ENCODE results near the gene CHSY3.

The CHSY3 gene

GRCh38 chr5:129904102-129904666 is at the start of gene CHSY3:
TSS of gene CHSY3 (plus strand) at chr5:129904465.
- DNase-seq (ENCODE audit: low read depth), result peak; percentile 32

GRCh38 chr5:129856325-129856724 is 47.9 kb upstream of the CHSY3 start:
- no peak for DNase-seq (ENCODE audit: low read depth)

GRCh38 chr5:129857116-129857515 is 47.1 kb upstream of the CHSY3 start:
- no peak for DNase-seq (ENCODE audit: low read depth)

- DNase-seq (ENCODE audit: low read depth), result no peak
Observed at GRCh38 chr5:129858131-129858675, 46.1 kb upstream of the CHSY3 start.

- DNase-seq (ENCODE audit: low read depth), result no peak
Observed at GRCh38 chr5:129884322-129884721, 19.9 kb upstream of the CHSY3 start.

- DNase-seq (ENCODE audit: low read depth), result no peak
Observed at GRCh38 chr5:129899454-129899853, 4.8 kb upstream of the CHSY3 start.

- DNase-seq (ENCODE audit: low read depth), result no peak
Observed at GRCh38 chr5:129902816-129903215, 1.4 kb upstream of the CHSY3 start.

GRCh38 chr5:129903466-129904101 is 681 bp upstream of the CHSY3 start:
- DNase-seq (ENCODE audit: low read depth), result no peak

- no peak for DNase-seq (ENCODE audit: low read depth)
Observed at GRCh38 chr5:129904667-129905472, 605 bp downstream of the CHSY3 start.

- DNase-seq (ENCODE audit: low read depth), result no peak
Observed at GRCh38 chr5:129905473-129906176, 1.4 kb downstream of the CHSY3 start.

GRCh38 chr5:129906177-129906887 is 2.1 kb downstream of the CHSY3 start:
- no peak for DNase-seq (ENCODE audit: low read depth)

- no peak for DNase-seq (ENCODE audit: low read depth)
Observed at GRCh38 chr5:129909225-129909624, 5.0 kb downstream of the CHSY3 start.

- no peak for DNase-seq (ENCODE audit: low read depth)
Observed at GRCh38 chr5:129912601-129913255, 8.5 kb downstream of the CHSY3 start.

- DNase-seq (ENCODE audit: low read depth), result no peak
Observed at GRCh38 chr5:129915415-129915814, 11.2 kb downstream of the CHSY3 start.

- DNase-seq (ENCODE audit: low read depth), result no peak
Observed at GRCh38 chr5:129917224-129917623, 13.0 kb downstream of the CHSY3 start.

- DNase-seq (ENCODE audit: low read depth), result no peak
Observed at GRCh38 chr5:129921204-129921603, 16.9 kb downstream of the CHSY3 start.

GRCh38 chr5:129930221-129930620 is 26.0 kb downstream of the CHSY3 start:
- no peak for DNase-seq (ENCODE audit: low read depth)

- no peak for DNase-seq (ENCODE audit: low read depth)
Observed at GRCh38 chr5:129935626-129936025, 31.4 kb downstream of the CHSY3 start.

- DNase-seq (ENCODE audit: low read depth), result no peak
Observed at GRCh38 chr5:129938077-129938476, 33.8 kb downstream of the CHSY3 start.

GRCh38 chr5:129943936-129944335 is 39.7 kb downstream of the CHSY3 start:
- DNase-seq (ENCODE audit: low read depth), result no peak

- DNase-seq (ENCODE audit: low read depth), result no peak
Observed at GRCh38 chr5:129945028-129945427, 40.8 kb downstream of the CHSY3 start.
